Measurements from ENCODE around the gene CLSTN3. TPM values are rescaled to one million over a fixed set of nuclear protein-coding genes. Genes with fewer than 3 reads are reported as not detected.

CLSTN3 gene
- total and polyA plus RNA-seq, 2 experiments from 2014 or later, result 5.0 to 46.9 TPM

DNA sequence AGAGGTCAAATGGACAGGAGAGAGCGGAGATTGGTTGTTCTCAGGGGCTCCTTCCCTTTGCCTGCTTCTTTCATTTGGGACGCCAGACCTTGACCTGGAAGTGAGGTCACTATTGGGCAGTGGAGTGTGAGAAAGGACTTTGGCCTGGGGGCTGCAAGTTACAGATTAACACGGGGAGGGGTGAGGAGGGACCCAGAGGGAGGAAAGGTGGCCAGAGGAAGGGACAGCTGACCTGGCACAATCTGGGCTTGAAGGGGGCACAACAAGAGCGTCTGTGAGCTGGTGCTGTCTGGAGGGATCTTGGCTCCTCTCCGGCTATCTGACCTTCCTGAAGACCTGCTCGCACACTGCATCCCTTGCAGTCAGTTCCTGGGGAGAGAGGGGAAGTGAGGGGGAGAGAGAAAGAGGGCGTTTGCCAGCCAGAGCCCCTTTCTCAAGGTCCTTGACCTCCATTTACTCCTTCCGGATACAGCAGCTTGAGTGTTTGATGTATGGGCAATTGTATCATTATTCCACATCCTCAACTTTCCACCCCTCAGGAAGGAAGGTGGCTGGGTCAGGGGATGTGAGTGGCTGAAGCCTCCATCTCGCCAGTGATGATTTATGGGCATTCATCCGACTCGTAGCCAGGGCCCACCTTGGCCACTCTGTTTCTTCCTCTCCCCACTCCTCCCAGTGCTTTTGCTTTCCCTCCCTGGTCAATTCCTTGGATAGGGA, 6.2 kb upstream of the CLSTN3 start:
- H3K4me2 ChIP-seq, result no peak overlapping the region
- ATAC-seq (no peak), DNase-seq (ENCODE audit: low spot score) (no peak)
- H3K27me3 ChIP-seq (ENCODE audit: insufficient read depth), result no peaks in the 10 kb centered on the region
- no peak overlapping the region for H3K27ac ChIP-seq (ENCODE audit: low read depth)
- no peaks in the 10 kb centered on the region for H3K79me2 ChIP-seq (replicated peaks; ENCODE audit: insufficient read depth)
- H2AFZ ChIP-seq, result no peak overlapping the region
- no peaks in the 10 kb centered on the region for H3K9me2 ChIP-seq (ENCODE audit: insufficient read depth)
- peaks cover 8% of the 10 kb centered on the region for H3K4me1 ChIP-seq (ENCODE audit: insufficient read depth)
- no peaks in the 10 kb centered on the region for H4K20me1 ChIP-seq (replicated peaks; ENCODE audit: insufficient read depth)
- H3K36me3 ChIP-seq (ENCODE audit: insufficient read depth), result no peaks in the 10 kb centered on the region
- Mint-ChIP-seq H3K27ac (no peak overlapping the region), H3K4me1 (peaks cover 26% of the 10 kb centered on the region), H3K9me3 (no peaks in the 10 kb centered on the region), H3K36me3 (ENCODE audit: low read depth) (no peaks in the 10 kb centered on the region; the same call in 2 of the 3 replicates), H3K4me3 (no peak overlapping the region), H3K27me3 (ENCODE audit: insufficient read depth, low read depth, poor library complexity) (peaks cover 9% of the 10 kb centered on the region)
- H3K4me3 ChIP-seq, result no peak overlapping the region
- no peak for TF ChIP-seq ZNF331 (CRISPR knock-in tag; IDR thresholded peaks at IDR 0.05; ENCODE audit: low read depth)
- TF ChIP-seq, protein P1, sequence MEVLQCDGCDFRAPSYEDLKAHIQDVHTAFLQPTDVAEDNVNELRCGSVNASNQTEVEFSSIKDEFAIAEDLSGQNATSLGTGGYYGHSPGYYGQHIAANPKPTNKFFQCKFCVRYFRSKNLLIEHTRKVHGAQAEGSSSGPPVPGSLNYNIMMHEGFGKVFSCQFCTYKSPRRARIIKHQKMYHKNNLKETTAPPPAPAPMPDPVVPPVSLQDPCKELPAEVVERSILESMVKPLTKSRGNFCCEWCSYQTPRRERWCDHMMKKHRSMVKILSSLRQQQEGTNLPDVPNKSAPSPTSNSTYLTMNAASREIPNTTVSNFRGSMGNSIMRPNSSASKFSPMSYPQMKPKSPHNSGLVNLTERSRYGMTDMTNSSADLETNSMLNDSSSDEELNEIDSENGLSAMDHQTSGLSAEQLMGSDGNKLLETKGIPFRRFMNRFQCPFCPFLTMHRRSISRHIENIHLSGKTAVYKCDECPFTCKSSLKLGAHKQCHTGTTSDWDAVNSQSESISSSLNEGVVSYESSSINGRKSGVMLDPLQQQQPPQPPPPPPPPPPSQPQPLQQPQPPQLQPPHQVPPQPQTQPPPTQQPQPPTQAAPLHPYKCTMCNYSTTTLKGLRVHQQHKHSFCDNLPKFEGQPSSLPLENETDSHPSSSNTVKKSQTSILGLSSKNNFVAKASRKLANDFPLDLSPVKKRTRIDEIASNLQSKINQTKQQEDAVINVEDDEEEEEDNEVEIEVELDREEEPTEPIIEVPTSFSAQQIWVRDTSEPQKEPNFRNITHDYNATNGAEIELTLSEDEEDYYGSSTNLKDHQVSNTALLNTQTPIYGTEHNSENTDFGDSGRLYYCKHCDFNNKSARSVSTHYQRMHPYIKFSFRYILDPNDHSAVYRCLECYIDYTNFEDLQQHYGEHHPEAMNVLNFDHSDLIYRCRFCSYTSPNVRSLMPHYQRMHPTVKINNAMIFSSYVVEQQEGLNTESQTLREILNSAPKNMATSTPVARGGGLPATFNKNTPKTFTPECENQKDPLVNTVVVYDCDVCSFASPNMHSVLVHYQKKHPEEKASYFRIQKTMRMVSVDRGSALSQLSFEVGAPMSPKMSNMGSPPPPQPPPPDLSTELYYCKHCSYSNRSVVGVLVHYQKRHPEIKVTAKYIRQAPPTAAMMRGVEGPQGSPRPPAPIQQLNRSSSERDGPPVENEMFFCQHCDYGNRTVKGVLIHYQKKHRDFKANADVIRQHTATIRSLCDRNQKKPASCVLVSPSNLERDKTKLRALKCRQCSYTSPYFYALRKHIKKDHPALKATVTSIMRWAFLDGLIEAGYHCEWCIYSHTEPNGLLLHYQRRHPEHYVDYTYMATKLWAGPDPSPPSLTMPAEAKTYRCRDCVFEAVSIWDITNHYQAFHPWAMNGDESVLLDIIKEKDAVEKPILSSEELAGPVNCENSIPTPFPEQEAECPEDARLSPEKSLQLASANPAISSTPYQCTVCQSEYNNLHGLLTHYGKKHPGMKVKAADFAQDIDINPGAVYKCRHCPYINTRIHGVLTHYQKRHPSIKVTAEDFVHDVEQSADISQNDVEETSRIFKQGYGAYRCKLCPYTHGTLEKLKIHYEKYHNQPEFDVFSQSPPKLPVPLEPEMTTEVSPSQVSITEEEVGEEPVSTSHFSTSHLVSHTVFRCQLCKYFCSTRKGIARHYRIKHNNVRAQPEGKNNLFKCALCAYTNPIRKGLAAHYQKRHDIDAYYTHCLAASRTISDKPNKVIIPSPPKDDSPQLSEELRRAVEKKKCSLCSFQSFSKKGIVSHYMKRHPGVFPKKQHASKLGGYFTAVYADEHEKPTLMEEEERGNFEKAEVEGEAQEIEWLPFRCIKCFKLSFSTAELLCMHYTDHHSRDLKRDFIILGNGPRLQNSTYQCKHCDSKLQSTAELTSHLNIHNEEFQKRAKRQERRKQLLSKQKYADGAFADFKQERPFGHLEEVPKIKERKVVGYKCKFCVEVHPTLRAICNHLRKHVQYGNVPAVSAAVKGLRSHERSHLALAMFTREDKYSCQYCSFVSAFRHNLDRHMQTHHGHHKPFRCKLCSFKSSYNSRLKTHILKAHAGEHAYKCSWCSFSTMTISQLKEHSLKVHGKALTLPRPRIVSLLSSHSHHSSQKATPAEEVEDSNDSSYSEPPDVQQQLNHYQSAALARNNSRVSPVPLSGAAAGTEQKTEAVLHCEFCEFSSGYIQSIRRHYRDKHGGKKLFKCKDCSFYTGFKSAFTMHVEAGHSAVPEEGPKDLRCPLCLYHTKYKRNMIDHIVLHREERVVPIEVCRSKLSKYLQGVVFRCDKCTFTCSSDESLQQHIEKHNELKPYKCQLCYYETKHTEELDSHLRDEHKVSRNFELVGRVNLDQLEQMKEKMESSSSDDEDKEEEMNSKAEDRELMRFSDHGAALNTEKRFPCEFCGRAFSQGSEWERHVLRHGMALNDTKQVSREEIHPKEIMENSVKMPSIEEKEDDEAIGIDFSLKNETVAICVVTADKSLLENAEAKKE (CRISPR knock-in tag; IDR thresholded peaks at IDR 0.05), result no peak
- no peak for TF ChIP-seq EZH2 (IDR thresholded peaks at IDR 0.05; ENCODE audit: low read depth, unreplicated experiment)
- TF ChIP-seq EZH2phosphoT487 (IDR thresholded peaks at IDR 0.05; ENCODE audit: unreplicated experiment), result no peak
- no peak for TF ChIP-seq POLR2AphosphoS5 (IDR thresholded peaks at IDR 0.05; ENCODE audit: low read depth)
- TF ChIP-seq JUNB (IDR thresholded peaks at IDR 0.05; ENCODE audit: unreplicated experiment), result no peak
- TF ChIP-seq, protein P2, sequence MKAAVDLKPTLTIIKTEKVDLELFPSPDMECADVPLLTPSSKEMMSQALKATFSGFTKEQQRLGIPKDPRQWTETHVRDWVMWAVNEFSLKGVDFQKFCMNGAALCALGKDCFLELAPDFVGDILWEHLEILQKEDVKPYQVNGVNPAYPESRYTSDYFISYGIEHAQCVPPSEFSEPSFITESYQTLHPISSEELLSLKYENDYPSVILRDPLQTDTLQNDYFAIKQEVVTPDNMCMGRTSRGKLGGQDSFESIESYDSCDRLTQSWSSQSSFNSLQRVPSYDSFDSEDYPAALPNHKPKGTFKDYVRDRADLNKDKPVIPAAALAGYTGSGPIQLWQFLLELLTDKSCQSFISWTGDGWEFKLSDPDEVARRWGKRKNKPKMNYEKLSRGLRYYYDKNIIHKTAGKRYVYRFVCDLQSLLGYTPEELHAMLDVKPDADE (IDR thresholded peaks at IDR 0.05), result no peak
- TF ChIP-seq, protein P3, sequence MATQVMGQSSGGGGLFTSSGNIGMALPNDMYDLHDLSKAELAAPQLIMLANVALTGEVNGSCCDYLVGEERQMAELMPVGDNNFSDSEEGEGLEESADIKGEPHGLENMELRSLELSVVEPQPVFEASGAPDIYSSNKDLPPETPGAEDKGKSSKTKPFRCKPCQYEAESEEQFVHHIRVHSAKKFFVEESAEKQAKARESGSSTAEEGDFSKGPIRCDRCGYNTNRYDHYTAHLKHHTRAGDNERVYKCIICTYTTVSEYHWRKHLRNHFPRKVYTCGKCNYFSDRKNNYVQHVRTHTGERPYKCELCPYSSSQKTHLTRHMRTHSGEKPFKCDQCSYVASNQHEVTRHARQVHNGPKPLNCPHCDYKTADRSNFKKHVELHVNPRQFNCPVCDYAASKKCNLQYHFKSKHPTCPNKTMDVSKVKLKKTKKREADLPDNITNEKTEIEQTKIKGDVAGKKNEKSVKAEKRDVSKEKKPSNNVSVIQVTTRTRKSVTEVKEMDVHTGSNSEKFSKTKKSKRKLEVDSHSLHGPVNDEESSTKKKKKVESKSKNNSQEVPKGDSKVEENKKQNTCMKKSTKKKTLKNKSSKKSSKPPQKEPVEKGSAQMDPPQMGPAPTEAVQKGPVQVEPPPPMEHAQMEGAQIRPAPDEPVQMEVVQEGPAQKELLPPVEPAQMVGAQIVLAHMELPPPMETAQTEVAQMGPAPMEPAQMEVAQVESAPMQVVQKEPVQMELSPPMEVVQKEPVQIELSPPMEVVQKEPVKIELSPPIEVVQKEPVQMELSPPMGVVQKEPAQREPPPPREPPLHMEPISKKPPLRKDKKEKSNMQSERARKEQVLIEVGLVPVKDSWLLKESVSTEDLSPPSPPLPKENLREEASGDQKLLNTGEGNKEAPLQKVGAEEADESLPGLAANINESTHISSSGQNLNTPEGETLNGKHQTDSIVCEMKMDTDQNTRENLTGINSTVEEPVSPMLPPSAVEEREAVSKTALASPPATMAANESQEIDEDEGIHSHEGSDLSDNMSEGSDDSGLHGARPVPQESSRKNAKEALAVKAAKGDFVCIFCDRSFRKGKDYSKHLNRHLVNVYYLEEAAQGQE (IDR thresholded peaks at IDR 0.05; ENCODE audit: unreplicated experiment), result no peak
- no peak for TF ChIP-seq ZNF114 (CRISPR knock-in tag; IDR thresholded peaks at IDR 0.05)
- TF ChIP-seq CREB1 (CRISPR knock-in tag; IDR thresholded peaks at IDR 0.05; ENCODE audit: low read depth), result no peak
- no peak for TF ChIP-seq STAT1 (IDR thresholded peaks at IDR 0.05; ENCODE audit: unreplicated experiment)
- no peak for TF ChIP-seq NANOG (IDR thresholded peaks at IDR 0.05; ENCODE audit: borderline replicate concordance)
- TF ChIP-seq, protein P4, sequence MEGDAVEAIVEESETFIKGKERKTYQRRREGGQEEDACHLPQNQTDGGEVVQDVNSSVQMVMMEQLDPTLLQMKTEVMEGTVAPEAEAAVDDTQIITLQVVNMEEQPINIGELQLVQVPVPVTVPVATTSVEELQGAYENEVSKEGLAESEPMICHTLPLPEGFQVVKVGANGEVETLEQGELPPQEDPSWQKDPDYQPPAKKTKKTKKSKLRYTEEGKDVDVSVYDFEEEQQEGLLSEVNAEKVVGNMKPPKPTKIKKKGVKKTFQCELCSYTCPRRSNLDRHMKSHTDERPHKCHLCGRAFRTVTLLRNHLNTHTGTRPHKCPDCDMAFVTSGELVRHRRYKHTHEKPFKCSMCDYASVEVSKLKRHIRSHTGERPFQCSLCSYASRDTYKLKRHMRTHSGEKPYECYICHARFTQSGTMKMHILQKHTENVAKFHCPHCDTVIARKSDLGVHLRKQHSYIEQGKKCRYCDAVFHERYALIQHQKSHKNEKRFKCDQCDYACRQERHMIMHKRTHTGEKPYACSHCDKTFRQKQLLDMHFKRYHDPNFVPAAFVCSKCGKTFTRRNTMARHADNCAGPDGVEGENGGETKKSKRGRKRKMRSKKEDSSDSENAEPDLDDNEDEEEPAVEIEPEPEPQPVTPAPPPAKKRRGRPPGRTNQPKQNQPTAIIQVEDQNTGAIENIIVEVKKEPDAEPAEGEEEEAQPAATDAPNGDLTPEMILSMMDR (conservative IDR thresholded peaks at IDR 0.05; ENCODE audit: low read depth in 2 of 2), result no peak
- H3F3A ChIP-seq (replicated peaks; ENCODE audit: low read depth), result no peaks in the 10 kb centered on the region
